AG09319 (cell line): ENCODE results near the gene SNRNP70.

Experiments used
- DNase-seq: peaks from one replicate; pipeline ENCODE4 v3.0.0-alpha.2; 2010; ENCODE audit warnings: low read depth; ENCODE audit errors: extremely low read depth
- TF ChIP-seq, protein P1 (sequence below): IDR thresholded peaks from 2 replicates; pipeline ENCODE4 v1.5.1; 2011; ENCODE audit warnings: low read depth, mild to moderate bottlenecking, inconsistent platforms, low read length, moderate library complexity

The SNRNP70 gene

DNA sequence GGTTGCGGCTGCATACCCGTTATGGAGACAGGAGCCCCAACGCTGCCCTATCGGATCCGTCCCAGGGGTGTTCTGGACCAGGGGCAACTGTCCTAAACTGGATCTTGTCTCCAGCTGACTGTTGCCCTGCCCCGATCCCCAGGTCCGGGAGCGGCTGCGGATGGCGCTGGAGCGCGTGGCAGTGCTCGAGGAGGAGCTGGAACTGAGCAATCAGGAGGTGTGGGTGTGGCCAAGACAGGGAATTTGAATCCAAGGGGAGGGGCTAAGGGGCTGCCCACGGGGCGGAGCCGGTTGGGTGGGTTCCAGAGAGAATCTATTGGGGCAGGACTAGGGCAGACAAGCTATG, 44.0 kb downstream of the SNRNP70 start:
- TF ChIP-seq, protein P1, sequence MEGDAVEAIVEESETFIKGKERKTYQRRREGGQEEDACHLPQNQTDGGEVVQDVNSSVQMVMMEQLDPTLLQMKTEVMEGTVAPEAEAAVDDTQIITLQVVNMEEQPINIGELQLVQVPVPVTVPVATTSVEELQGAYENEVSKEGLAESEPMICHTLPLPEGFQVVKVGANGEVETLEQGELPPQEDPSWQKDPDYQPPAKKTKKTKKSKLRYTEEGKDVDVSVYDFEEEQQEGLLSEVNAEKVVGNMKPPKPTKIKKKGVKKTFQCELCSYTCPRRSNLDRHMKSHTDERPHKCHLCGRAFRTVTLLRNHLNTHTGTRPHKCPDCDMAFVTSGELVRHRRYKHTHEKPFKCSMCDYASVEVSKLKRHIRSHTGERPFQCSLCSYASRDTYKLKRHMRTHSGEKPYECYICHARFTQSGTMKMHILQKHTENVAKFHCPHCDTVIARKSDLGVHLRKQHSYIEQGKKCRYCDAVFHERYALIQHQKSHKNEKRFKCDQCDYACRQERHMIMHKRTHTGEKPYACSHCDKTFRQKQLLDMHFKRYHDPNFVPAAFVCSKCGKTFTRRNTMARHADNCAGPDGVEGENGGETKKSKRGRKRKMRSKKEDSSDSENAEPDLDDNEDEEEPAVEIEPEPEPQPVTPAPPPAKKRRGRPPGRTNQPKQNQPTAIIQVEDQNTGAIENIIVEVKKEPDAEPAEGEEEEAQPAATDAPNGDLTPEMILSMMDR, result no peak
- DNase-seq, result no peak

- TF ChIP-seq, protein P1, result no peak
- no peak for DNase-seq
Measured at GRCh38 chr19:49130325-49130724, 45.1 kb downstream of the SNRNP70 start.

DNA sequence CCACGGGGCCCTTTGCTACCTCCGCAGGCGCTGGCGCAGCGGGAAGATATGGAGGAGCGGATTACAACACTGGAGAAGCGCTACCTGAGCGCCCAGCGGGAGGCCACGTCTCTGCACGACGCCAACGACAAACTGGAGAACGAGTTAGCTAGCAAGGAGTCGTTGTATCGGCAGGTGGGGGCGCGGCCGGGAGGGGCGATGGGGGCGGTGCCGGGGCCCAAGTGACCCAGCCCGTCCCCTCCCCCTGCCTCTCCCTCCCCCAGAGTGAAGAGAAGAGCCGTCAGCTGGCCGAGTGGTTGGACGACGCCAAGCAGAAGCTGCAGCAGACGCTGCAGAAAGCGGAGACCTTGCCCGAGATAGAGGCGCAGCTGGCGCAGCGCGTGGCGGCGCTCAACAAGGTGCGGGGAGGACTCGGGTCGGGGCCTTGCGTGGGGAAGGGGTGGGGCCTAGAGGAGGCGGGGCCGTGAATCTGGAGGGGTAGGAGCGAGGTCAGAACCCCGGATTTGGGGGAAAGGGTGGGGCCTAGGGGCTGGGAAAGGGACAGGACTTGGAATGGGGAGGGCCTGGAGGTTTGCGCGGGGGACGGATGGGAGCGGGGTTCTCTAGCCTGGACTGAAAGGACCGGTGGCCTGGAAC, 47.8 kb downstream of the SNRNP70 start:
- no peak for DNase-seq
- TF ChIP-seq, protein P1, result no peak

GRCh38 chr19:49133621-49134454, 48.6 kb downstream of the SNRNP70 start:
- DNase-seq, result no peak
- TF ChIP-seq, protein P1, result no peak; the same call in 1 of the 2 replicates

DNA sequence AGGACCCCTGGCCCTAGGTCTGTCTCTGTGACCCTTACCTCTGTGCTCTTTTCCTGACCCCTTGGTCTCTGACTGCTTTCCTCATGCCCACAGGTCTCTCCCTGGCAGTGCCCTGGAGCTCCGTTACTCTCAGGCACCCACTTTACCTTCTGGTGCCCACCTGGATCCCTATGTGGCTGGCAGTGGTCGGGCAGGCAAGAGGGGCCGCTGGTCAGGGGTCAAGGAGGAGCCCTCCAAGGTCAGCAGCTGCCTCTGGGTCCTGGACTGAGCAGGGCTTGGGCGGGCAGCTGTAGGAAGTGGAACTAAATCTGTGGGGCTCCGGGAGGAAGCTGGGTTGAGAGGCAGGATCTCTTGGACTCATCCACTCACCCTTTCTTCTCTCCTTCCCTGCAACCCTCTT, 50.4 kb downstream of the SNRNP70 start:
- no peak for DNase-seq
- TF ChIP-seq, protein P1, result no peak

- no peak for DNase-seq
- TF ChIP-seq, protein P1, result no peak
Measured at GRCh38 chr19:49136771-49137171, 51.5 kb downstream of the SNRNP70 start.

DNA sequence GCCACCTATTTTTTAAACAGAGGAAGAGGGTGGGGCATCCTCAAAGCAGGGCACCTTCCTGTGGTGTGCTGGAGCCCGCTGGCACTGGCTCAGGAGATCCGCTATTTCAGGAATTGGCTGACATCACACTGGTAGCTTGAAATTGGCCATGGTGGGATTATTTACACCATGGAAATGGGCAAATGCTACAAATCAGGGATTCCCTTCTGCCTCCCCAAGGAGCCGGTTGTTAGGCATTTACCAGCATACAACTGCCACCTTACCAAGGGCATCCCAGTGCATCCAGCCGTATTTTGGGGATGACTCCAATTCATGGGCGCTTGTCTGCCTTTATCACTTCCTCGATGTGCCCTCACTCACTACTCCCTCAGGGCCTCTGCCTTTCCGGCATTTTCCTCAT, 55.7 kb downstream of the SNRNP70 start:
- DNase-seq, result no peak
- TF ChIP-seq, protein P1, result no peak
